KG1 (cell line): ENCODE measurements around the gene TGM6.

Experiments used
- DNase-seq: peaks from one replicate; lab custom pipeline; 2025; lab: John Stamatoyannopoulos, UW

The TGM6 gene

DNA sequence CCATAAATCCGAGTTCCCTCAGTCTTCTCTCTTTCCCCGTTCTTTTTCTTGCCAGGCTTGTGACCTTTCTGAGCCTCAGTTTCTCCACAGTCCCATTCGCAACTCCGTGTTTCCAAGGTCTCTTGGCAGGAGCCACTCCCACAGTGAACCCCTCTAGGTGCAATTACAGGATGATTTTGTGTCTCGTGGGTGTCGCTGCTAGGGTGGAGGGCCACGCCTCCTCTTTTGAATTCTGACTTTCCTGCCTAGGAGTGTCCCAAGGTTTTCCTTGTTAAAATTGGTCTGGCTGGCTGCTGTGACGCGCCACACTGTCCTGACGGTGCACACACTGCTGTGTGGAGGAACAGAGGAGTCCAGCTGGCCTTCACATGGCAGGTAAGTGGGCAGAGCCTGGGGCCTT is at the start of gene TGM6:
Gene TGM6, plus strand, starts transcription at position 301 of the 400 bp plus-strand sequence. Its CDS starts 68 bp downstream, at position 369.
- DNase-seq = no peak

- no peak for DNase-seq
These were observed 49.6 kb upstream of the TGM6 start for GRCh38 chr20:2331106-2331505.

DNA sequence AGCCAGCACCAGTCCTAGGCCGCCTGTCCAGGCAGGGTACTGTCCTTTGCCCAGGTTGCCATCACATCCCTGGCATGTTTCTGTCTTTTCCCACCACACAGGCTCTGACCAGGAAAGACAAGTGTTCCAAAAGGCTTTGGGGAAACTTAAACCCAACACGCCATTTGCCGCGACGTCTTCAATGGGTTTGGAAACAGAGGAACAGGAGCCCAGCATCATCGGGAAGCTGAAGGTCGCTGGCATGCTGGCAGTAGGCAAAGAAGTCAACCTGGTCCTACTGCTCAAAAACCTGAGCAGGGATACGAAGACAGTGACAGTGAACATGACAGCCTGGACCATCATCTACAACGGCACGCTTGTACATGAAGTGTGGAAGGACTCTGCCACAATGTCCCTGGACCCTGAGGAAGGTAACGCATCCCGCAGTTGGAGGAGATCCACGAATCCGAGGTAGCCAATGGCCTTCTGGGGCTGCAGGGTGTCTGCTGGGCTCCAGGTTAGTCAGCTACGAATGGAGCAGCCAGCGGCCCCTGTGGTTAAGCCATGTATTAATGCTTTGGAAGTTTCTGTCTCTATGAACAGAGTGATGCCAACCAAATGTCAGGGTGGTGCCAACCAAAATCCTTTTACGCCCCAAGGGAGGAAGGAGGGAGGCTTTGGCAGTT is 48.7 kb upstream of the TGM6 start:
- no peak for DNase-seq

DNA sequence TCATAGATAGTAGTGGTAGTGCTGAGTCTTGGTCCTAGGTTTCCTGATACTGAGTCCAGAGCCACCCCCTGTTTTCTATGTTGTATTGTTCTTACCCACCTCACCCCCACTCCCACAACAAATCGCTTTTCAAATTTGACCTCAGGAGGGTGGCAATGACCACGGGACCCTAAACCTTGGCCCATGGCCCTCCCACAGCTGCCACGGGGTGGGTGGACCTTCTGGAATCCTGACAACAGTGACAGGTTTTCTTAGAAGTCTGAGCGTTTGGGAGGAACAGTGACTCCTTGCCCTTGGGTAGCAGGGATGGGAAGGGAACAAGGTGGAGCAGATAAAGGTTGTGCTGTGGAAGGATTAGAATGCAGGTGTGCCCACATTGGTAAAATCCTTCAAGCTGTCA is 48.0 kb upstream of the TGM6 start:
- DNase-seq = no peak

- DNase-seq = no peak
These were observed 46.9 kb upstream of the TGM6 start for GRCh38 chr20:2333821-2334220.

DNA sequence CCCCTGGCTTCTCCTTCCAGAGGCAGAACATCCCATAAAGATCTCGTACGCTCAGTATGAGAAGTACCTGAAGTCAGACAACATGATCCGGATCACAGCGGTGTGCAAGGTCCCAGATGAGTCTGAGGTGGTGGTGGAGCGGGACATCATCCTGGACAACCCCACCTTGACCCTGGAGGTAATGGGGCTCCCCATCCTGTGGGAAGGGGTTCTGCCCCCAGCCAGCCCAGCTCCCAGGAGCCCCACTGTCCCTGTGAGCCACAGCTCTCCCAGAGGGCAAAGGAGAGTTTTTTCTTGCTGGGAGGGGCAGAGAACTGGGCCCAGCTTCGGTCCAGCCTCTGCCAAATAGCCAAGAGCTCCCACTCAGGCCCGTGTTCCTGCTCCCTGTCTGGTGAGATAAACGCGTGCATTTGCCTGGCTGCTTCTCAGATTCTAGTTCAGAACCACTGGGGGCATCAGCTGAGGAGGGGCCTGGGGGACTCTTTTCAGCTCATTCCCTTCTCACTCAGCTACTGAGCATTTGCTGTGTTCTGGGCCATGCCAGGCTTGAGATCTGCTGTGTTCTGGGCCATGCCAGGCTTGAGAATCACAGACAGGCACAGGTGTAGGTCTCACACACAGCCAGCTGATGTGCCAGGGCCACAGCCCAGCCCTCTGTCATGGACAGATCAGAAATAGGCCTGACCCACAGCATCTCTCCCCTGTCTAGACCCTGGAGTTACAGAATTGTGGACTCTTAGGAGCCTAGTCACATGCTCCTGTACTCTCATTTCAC is 45.4 kb upstream of the TGM6 start:
- DNase-seq = no peak

DNA sequence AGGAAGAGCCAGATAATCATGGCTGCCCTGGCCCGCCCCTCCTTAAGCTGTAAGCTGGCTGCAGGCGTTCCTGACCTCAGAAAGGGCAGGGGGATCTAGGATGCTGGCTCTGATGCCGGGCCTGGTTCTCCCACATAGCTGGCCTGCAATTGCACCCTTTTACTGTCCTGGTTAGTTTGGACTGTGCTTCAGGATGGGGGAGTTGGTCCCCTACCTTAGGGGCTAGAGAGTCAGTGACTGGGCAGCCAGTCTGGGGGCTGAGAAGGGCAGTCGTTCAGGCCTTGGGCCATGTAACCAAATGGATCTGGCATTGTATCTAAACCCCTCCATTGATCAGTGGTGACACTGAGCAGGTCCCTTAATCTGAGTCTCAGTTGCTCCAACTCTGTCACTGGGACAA is 44.2 kb upstream of the TGM6 start:
- DNase-seq = no peak

DNA sequence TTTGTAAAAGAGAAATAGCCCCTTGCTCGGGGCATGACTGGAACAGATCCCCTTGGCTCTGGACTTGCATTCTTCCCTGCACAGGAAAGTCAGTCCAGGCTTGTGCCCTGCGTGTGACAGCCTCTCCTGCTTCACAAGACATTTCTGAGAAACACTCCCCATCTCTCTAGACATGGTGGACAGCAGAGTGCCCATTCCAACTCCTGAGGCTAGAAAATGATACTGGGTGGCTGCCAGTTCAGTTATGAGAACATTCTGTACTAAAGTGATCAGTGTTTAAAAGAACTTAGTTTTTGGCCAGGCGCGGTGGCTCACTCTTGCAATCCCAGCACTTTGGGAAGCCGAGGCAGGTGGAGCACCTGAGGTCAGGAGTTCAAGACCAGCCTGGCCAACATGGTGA is 43.6 kb upstream of the TGM6 start:
- DNase-seq = no peak

GRCh38 chr20:2338411-2339066 is 42.2 kb upstream of the TGM6 start:
- no peak for DNase-seq

DNA sequence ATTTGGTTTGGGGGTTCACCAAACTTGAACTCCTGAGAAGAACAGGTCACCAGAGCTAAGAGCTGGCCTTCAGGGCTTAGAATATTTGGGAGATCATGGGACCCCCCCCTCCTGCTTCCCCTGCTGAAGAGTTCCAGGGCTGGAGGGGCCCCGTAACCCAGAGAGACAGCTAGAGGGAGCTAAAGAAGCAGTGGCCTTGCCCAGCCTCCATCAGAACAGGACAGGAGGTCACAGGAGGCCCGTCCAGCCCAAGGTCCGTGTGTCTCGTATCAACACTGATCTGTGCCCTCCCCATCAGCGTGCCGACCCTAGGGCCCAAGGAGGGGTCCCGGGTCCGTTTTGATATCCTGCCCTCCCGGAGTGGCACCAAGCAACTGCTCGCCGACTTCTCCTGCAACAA is 40.6 kb upstream of the TGM6 start:
- DNase-seq = no peak

- DNase-seq = no peak
These were observed 39.9 kb upstream of the TGM6 start for GRCh38 chr20:2340823-2341222.

GRCh38 chr20:2341336-2341735 is 39.4 kb upstream of the TGM6 start:
- DNase-seq = no peak

GRCh38 chr20:2342243-2342642 is 38.5 kb upstream of the TGM6 start:
- no peak for DNase-seq

DNA sequence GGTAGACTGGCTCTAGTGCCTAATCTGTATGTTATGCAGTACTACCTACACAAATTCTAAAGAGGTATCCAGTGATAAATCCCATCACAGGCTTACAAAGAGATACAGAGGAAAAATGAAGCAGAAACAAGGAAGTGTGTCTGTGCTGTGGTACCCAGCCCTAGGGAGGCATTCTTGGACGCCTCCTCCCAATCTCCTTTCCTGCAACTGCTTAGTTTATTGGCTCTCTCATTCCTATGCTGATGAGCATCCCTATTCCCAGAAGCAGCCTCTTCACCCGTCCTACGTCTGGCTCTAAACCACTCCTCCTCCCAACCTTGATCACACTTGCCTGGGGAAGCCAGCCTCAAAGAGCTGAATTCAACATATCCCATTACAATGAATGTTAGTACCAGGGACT is 34.5 kb upstream of the TGM6 start:
- no peak for DNase-seq

- DNase-seq = no peak
These were observed 32.4 kb upstream of the TGM6 start for GRCh38 chr20:2348336-2348735.

DNA sequence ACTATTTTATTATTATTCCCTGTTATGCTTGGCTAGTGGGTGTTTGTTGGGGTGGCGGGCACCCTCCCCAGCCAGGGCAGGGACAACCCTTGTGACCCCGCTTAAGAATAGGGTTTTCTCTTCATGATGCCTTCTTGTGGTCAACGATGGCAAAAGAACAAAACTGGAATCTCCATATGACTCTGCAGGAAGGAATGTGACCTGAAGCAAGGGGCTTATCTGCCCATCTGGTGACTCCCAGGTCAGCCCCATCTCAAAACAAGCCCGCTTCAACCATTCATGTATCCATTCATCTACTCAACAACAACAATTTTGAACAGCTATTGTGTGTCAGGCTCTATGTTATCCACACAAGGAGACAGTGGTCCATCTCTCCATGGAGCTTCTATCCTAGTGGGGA is 30.9 kb upstream of the TGM6 start:
- DNase-seq = no peak

DNA sequence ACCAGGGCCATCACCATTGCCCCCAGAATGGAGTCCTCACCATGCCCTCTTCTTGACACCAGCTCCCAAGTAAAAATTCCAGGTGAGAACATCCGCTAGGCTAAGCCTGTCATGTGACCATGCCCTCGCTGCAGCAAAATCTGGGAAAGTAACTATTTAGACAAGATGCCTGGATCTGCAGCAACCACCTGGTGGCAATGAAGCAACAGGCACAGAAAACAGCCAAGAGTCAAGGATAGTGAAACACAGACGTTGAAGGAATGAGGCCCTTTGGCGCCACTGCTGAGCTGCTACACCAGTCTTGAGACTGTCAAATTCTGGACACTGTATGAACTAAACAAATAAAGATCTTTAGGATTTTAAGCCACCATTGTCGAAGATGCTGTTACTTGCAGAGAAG is 30.1 kb upstream of the TGM6 start:
- no peak for DNase-seq

DNA sequence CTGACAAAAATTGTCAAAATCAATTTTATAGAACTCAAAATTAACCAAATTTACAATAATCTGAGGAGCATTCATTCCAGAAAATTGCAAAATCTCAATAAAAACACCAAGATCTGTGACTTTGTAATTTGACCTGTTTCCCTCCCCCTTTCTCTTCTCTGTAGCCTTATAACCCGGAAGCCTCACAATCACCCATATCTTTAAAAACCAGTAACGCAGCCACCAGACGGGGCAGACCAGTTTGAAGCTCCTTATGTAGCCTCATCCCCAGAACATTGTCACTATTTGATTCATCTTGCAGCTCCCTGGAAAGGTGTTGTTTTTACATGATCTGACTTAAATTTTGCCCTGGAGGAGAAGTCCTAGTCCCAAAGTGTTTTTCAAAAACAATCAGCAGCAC is 27.5 kb upstream of the TGM6 start:
- DNase-seq = no peak

- DNase-seq = no peak
These were observed 23.6 kb upstream of the TGM6 start for GRCh38 chr20:2357114-2357513.

- DNase-seq = no peak
These were observed 22.7 kb upstream of the TGM6 start for GRCh38 chr20:2358006-2358405.

- DNase-seq = no peak
These were observed 19.6 kb upstream of the TGM6 start for GRCh38 chr20:2361035-2361593.

DNA sequence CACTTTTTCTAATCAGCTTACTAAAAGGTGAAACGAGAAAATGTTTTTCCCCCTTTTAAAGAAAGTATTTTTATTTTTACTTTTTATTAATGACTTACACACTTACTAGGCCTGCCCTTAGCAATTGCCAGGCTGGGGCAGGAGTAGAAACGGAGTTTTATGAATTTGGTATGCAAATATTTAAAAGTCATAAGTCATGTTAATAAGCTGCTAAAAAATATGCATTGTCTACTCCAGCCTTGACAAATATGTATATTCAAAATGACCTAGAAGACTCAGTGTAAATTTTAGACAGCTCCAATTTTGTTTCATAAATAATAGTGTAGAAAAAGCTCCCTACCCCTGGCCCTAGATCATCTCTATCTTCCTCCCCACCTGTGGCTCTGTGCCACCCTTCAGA is 17.5 kb upstream of the TGM6 start:
- DNase-seq = no peak

DNA sequence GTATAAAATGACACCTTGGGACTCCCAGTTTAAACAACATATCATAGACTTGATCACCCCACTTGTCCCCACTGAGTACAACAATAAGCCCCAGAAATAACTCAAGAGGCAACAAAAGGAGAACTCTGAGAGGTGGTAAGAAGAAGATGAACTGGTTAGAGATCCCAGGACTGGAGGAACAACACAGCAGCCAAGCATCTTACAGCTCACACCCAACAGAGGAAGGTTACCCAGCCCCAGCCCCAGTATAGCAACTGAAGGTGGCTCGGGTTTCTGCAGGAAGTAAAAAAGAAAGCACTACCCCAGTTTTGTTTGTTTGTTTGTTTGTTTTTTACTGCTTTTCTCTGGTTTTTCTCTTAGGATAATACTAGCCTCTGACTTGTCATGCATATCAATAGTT is 17.1 kb upstream of the TGM6 start:
- DNase-seq = no peak
